ENCODE measurements around the gene DUOX2. TPM values are rescaled to one million over a fixed set of nuclear protein-coding genes. Genes with fewer than 3 reads are reported as not detected.
"Not testable (repeated sequence)": the region's sequence is repeated elsewhere in the genome, so short reads cannot be mapped to it uniquely, and the experiment has no call there.

Gene DUOX2
- total RNA-seq, 1 donor from 2014 or later = not detected

GRCh38 chr15:45138814-45139765 lies 25.1 kb upstream of the DUOX2 start:
- DNase-seq (ENCODE audit: low read depth in 2 of 2) = no peak

- no peak for DNase-seq (ENCODE audit: low read depth in 2 of 2)
These were observed 23.7 kb upstream of the DUOX2 start for GRCh38 chr15:45137703-45138102.

GRCh38 chr15:45136378-45136764 lies 22.4 kb upstream of the DUOX2 start:
- DNase-seq (ENCODE audit: low read depth in 2 of 2) = no peak

GRCh38 chr15:45135705-45136377 lies 21.9 kb upstream of the DUOX2 start:
- DNase-seq (ENCODE audit: low read depth in 2 of 2) = not testable (repeated sequence)

- DNase-seq (ENCODE audit: low read depth in 2 of 2) = no peak
These were observed 21.0 kb upstream of the DUOX2 start for GRCh38 chr15:45134682-45135604.

- DNase-seq (ENCODE audit: low read depth in 2 of 2) = no peak
These were observed 20.1 kb upstream of the DUOX2 start for GRCh38 chr15:45134046-45134445.

- DNase-seq (ENCODE audit: low read depth in 2 of 2) = no peak
These were observed 19.6 kb upstream of the DUOX2 start for GRCh38 chr15:45133561-45133920.

GRCh38 chr15:45132844-45133560 lies 19.0 kb upstream of the DUOX2 start:
- no peak for DNase-seq (ENCODE audit: low read depth in 2 of 2)

GRCh38 chr15:45131510-45131909 lies 17.5 kb upstream of the DUOX2 start:
- DNase-seq (ENCODE audit: low read depth in 2 of 2) = no peak

- no peak for DNase-seq (ENCODE audit: low read depth in 2 of 2)
These were observed 16.5 kb upstream of the DUOX2 start for GRCh38 chr15:45130291-45131000.

GRCh38 chr15:45129651-45130129 lies 15.7 kb upstream of the DUOX2 start, which contains the start of the genes DUOX1 and DUOXA1:
DUOX1 (plus strand) TSS chr15:45129994; CDS start chr15:45131967, 1,973 bp downstream.
DUOXA1 (minus strand) TSS chr15:45129879; CDS start chr15:45123014, 6,865 bp downstream.
- DNase-seq (ENCODE audit: low read depth in 2 of 2) = no peak

- no peak for DNase-seq (ENCODE audit: low read depth in 2 of 2)
These were observed 15.1 kb upstream of the DUOX2 start for GRCh38 chr15:45128971-45129639.

- peak; percentile 41 to 48 for DNase-seq (ENCODE audit: low read depth in 2 of 2)
These were observed 12.7 kb upstream of the DUOX2 start for GRCh38 chr15:45126535-45127158.

GRCh38 chr15:45123397-45123796 lies 9.4 kb upstream of the DUOX2 start:
- no peak for DNase-seq (ENCODE audit: low read depth in 2 of 2)

- no peak for DNase-seq (ENCODE audit: low read depth in 2 of 2)
These were observed 8.7 kb upstream of the DUOX2 start for GRCh38 chr15:45122719-45123118.

GRCh38 chr15:45121706-45122417 lies 7.9 kb upstream of the DUOX2 start:
- DNase-seq (ENCODE audit: low read depth in 2 of 2) = peak in 1 of 2 donors; percentile 51

- no peak for DNase-seq (ENCODE audit: low read depth in 2 of 2)
These were observed 7.0 kb upstream of the DUOX2 start for GRCh38 chr15:45121020-45121419.

All from dermis microvascular lymphatic vessel endothelial cell (primary cell).